Heart right ventricle (tissue), 16 donors: Measurements from ENCODE around the gene PPRC1. TPM values are rescaled to one million over a fixed set of nuclear protein-coding genes. Genes with fewer than 3 reads are reported as not detected.

Experiments used
- ATAC-seq, 8 donors: fragments of 200-7000 bp; cut with Tn5 transposase; one replicate each; pipeline ENCODE4 v1.9.1; 2020; ENCODE audit warnings: mild to moderate bottlenecking in 8 of 8, moderate library complexity in 8 of 8, moderate number of reproducible peaks in 1 of 8
- DNase-seq, 2 donors: peaks; one replicate each; pipeline ENCODE4 v3.0.0-alpha.2; 2020
- H3K27ac ChIP-seq, 10 donors: fragments of 200-600 bp; sonication (generic) in 2 of 10; one replicate each; pipeline versions ENCODE4 v1.5.0 to v1.8.0; 2020 to 2022; ENCODE audit warnings: mild to moderate bottlenecking in 3 of 10
- H3K27me3 ChIP-seq, 7 donors: fragments of 200-600 bp; one replicate each; pipeline ENCODE4 v1.8.0; 2021 to 2022; ENCODE audit warnings: mild to moderate bottlenecking in 2 of 7
- H3K36me3 ChIP-seq, 9 donors: fragments of 200-600 bp; sonication (generic) in 1 of 9; one replicate each; pipeline versions ENCODE4 v1.5.0 to v1.8.0; 2020 to 2022; ENCODE audit warnings: mild to moderate bottlenecking in 2 of 9
- H3K4me1 ChIP-seq, 9 donors: fragments of 200-600 bp; sonication (generic) in 1 of 9; one replicate each; pipeline versions ENCODE4 v1.5.0 to v1.8.0; 2020 to 2022; ENCODE audit warnings: mild to moderate bottlenecking in 4 of 9
- H3K4me3 ChIP-seq, 10 donors: fragments of 200-600 bp; sonication (generic) in 2 of 10; one replicate each; pipeline versions ENCODE4 v1.5.0 to v1.8.0; 2020 to 2022; ENCODE audit warnings: mild to moderate bottlenecking in 7 of 10, moderate library complexity in 2 of 10
- H3K9me3 ChIP-seq, 11 donors: fragments of 200-600 bp in 10 of 11; sonication (generic) in 2 of 11; one replicate each; pipeline versions ENCODE4 v1.5.0 to v1.8.0; 2013 to 2022; ENCODE audit warnings: mild to moderate bottlenecking in 2 of 11, control low read depth in 1 of 11, moderate library complexity in 1 of 11
- WGBS, 2 donors: extraction: QIAGEN DNeasy Blood & Tissue Kit; methylation state at CpG; one replicate each; pipeline ENCODE4 v1.1.7; 2013; ENCODE audit warnings: inconsistent platforms in 1 of 2; 5-methylcytosine and 5-hydroxymethylcytosine counted together
- intact Hi-C, 10 donors: fragments of 100-400 bp; cut with DNase I; formaldehyde crosslinking; loops; one replicate each; pipeline versions ENCODE4 v1.11.1 to v1.14.2; 2022
- polyA plus RNA-seq, 2 donors: library from polyadenylated mRNA; stranded (reverse); fragments of 200-250 nt; gene quantifications; one replicate each; pipeline ENCODE4 v1.2.3, GENCODE V29; 2013
- total RNA-seq, 10 donors: library from RNA; stranded (reverse); fragmentation: NEBNext Ultra II Directional in 3 of 10; extraction: Animal tissue kit (Norgen Biotek cat#: 25700) in 3 of 10; gene quantifications; one replicate each; pipeline versions ENCODE4 v1.2.1 to v1.2.4, GENCODE V29; 2021 to 2023
- TF ChIP-seq, protein P1 (sequence below), 9 donors: fragments of 200-600 bp; sonication (generic) in 2 of 9; IDR thresholded peaks; one replicate each; pipeline versions ENCODE4 v1.5.0 to v1.8.0; 2021 to 2022; ENCODE audit warnings: antibody characterized with exemption in 9 of 9, mild to moderate bottlenecking in 5 of 9, moderate library complexity in 1 of 9
- donor health status: Arrhythmogenic right ventricular cardiomyopathy.
- donor health status: ischemic (EF 13 %, LVEDD 7.1; RV severe dilation, severe dysfunction).
- donor health status: healthy with polysubstance abuse.
- donor health status: DM: no; HTN: yes; CAD: no.
- donor health status: DM: no; HTN: no; CAD: no.
- donor health status: ischemic (EF 25% LVEDD 6.9; RV normal size, moderate dysfunction).
- donor health status: ischemic (EF 25% LVEDD 5.7; RV mildly dilated, moderate dysfunction).
- donor health status: healthy.
- donor health status: DM: yes; HTN: yes; CAD: no.
- donor health status: Ischemic cardiomyopathy.
- donor health status: ischemic (EF 35%, LVEDD 5.7; RV mildly dilated, moderate dysfunction).
- donor health status: nonischemic (EF 11% LVEDD 7.7; RV severe dilation, severe dysfunction).
- donor health status: DM: yes; HTN: yes; CAD: no.
- donor health status: PGD.
- donor health status: ischemic (EF 29% LVEDD 5.4; RV normal size, mild dysfunction).
- donor health status: nonischemic (EF 23%, LVEDD 6.1; RV moderate dilation, normal function).

Gene PPRC1
- total and polyA plus RNA-seq, 12 donors = 10.6 to 22.7 (median 13.6) TPM

DNA sequence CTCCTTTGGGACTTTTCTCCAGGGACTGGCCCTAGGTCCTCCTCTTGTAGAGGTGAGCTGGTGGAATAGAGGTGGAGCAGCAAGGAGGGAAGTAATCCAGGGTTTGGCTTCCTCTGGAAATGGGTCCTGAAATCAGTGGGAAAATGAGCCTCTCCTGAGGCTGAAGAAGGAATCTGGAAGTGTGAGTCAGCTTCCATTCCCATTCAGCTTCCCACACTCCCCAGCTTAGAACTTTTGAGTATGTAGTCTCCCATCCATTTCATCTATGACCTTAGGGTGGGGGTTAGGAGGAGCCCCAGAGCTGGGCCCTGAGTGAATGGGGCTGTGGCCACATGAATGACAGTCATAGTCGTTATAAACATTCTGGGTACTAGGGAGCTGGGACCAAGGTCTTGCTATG, 30.4 kb upstream of the PPRC1 start:
- no peak overlapping the region for H3K4me3 ChIP-seq
- TF ChIP-seq, protein P1, sequence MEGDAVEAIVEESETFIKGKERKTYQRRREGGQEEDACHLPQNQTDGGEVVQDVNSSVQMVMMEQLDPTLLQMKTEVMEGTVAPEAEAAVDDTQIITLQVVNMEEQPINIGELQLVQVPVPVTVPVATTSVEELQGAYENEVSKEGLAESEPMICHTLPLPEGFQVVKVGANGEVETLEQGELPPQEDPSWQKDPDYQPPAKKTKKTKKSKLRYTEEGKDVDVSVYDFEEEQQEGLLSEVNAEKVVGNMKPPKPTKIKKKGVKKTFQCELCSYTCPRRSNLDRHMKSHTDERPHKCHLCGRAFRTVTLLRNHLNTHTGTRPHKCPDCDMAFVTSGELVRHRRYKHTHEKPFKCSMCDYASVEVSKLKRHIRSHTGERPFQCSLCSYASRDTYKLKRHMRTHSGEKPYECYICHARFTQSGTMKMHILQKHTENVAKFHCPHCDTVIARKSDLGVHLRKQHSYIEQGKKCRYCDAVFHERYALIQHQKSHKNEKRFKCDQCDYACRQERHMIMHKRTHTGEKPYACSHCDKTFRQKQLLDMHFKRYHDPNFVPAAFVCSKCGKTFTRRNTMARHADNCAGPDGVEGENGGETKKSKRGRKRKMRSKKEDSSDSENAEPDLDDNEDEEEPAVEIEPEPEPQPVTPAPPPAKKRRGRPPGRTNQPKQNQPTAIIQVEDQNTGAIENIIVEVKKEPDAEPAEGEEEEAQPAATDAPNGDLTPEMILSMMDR (IDR thresholded peaks at IDR 0.05) = no peak
- no peaks in the 10 kb centered on the region for H3K4me1 ChIP-seq
- ATAC-seq = no peak
- intact Hi-C loops = no loop called here
- H3K27ac ChIP-seq = no peak overlapping the region
- H3K9me3 ChIP-seq = no peaks in the 10 kb centered on the region
- no peak for DNase-seq
- WGBS, 2 donors = 76 to 93% methylated on average over 1 of the region's 1 CpG
- peaks cover 0 to 40% (median 9%) of the 10 kb centered on the region in 9 donors for H3K36me3 ChIP-seq
- H3K27me3 ChIP-seq = no peaks in the 10 kb centered on the region

DNA sequence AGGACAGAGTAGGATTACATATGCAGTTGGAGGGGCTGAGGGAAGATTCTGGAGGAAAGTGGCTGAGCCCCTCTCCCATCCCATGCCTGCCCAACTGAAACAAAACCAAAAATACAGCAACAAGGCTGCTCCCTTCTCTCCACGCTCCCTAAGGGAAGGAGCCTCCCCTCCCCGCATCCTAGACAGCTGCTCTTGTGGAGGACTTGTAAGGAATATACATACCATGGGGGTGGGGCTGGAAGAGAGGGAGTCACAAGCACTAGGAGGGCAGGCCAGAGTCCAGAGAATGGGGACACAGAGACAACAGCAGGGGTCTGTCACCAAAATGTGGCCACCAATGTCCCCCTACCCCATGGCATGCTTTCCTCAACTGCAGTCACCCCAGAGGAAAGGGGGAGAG, 25.8 kb upstream of the PPRC1 start:
- TF ChIP-seq, protein P1 (IDR thresholded peaks at IDR 0.05) = no peak
- Histone ChIP-seq H3K36me3 (peaks cover 6 to 71% (median 46%) of the 10 kb centered on the region in 9 donors), H3K9me3 (no peaks in the 10 kb centered on the region), H3K4me3 (no peak overlapping the region), H3K27me3 (no peaks in the 10 kb centered on the region), H3K4me1 (peaks cover 0 to 6% (median 0%) of the 10 kb centered on the region in 9 donors), H3K27ac (no peak overlapping the region)
- intact Hi-C loops = loop anchor here in 1 of 10 donors (5.0 kb wide), 1 partner anchor 35 kb away; no protein-coding TSS in a partner anchor
- DNase-seq = no peak
- WGBS, 2 donors = 87 to 89% methylated on average over 2 of the region's 2 CpGs
- no peak for ATAC-seq

DNA sequence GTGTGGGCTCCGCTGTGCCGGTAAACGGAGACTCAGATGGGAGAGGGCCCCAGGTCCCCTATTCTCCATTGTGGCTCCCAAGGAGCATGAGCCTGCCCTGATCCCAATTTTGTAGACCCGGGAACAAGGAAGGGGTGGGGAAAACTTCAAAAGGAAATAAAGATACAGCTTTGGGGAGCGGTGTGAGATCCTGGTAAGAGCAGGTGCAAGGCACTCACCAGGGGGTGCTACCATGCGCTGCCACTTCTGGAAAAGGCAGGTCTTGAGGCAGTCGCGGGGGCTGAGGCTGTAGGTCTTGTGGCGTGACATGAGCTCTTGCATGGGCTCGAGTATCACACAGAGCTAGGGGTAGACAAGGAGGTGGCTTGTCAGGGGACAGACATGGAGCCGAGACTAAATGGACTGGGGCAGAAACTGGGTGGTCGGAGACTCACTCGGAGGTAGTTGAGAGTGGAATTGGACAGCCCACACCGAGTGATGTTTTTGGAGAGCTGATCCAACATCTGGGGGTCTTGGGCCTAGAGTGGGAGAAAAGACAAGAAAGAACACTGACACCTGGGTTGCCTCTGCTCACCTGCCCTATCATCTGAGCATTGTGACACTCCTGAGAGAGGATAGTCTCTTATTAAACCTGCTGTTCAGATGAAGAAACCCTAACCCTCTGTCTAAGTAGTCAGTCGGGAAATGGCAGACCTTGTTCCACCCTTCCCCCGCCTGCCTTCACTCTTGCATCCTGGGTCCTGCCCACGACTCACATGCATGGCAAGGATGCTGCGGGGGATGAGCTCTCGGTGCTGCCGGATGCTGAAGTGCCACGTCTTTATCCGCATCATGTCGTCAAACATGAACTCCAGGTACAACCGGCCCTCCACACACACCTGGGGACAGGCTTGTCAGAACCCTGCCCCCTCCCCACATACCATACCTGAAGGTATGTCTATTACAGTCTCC, 23.4 kb upstream of the PPRC1 start:
- Histone ChIP-seq H3K27ac (no peak overlapping the region), H3K4me1 (peaks cover 12 to 30% (median 23%) of the 10 kb centered on the region in 9 donors), H3K27me3 (no peaks in the 10 kb centered on the region), H3K9me3 (no peaks in the 10 kb centered on the region), H3K4me3 (no peak overlapping the region), H3K36me3 (peaks cover 6 to 65% (median 46%) of the 10 kb centered on the region in 9 donors)
- no peak for ATAC-seq
- TF ChIP-seq, protein P1 (IDR thresholded peaks at IDR 0.05) = no peak
- intact Hi-C loops = loop anchor here in 3 of 10 donors (5.0 kb wide), 2 partner anchors 37 to 42 kb away; partner anchors contain the start of gene HPS6 (in 1 of the 3)
- no peak for DNase-seq
- 87% methylated on average over 24 of the region's 24 CpGs for WGBS, 2 donors

DNA sequence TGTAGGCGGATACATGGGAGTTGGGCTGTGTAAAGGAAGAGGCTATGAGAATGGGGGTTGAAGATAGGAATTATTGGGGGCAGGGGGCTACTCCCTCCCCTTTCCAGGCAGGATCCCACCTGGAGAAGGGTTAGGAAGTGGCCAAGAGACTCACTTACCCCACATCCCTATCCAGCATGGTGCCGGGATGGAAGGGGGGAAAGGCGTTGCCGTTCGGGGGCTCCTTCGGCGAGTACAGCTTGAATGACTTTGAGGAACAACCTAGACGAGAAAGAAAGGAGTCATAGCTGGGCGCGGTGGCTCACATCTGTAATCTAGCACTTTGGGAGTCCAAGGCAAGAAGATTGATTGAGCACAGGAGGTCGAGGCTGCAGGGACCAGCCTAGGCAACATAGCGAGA, 21.6 kb upstream of the PPRC1 start:
- H3K27me3 ChIP-seq = no peaks in the 10 kb centered on the region
- intact Hi-C loops = loop anchor here in 2 of 10 donors (5.0 kb wide), 2 partner anchors 39 to 44 kb away; partner anchors contain the start of gene HPS6 (in 1 of the 2)
- H3K4me1 ChIP-seq = peaks cover 12 to 46% (median 38%) of the 10 kb centered on the region in 9 donors
- H3K27ac ChIP-seq = no peak overlapping the region
- ATAC-seq (no peak), DNase-seq (no peak)
- H3K9me3 ChIP-seq = no peaks in the 10 kb centered on the region
- WGBS, 2 donors = 94% methylated on average over 12 of the region's 12 CpGs
- TF ChIP-seq, protein P1 (IDR thresholded peaks at IDR 0.05) = no peak
- H3K4me3 ChIP-seq = no peak overlapping the region
- H3K36me3 ChIP-seq = peaks cover 6 to 56% (median 46%) of the 10 kb centered on the region in 9 donors
